B cell (primary cell): ENCODE measurements around the gene EFHD2.

Source experiments
- CTCF ChIP-seq: fragments of 200-600 bp; IDR thresholded peaks from one replicate; pipeline ENCODE4 v1.8.0; 2022; ENCODE audit warnings: antibody characterized with exemption, mild to moderate bottlenecking
- EZH2 ChIP-seq: IDR thresholded peaks from 2 replicates; pipeline ENCODE4 v1.6.1; 2012; ENCODE audit warnings: borderline replicate concordance, low read depth, mild to moderate bottlenecking, moderate library complexity, low read length; ENCODE audit not compliant: insufficient read depth, poor library complexity, severe bottlenecking

DNA sequence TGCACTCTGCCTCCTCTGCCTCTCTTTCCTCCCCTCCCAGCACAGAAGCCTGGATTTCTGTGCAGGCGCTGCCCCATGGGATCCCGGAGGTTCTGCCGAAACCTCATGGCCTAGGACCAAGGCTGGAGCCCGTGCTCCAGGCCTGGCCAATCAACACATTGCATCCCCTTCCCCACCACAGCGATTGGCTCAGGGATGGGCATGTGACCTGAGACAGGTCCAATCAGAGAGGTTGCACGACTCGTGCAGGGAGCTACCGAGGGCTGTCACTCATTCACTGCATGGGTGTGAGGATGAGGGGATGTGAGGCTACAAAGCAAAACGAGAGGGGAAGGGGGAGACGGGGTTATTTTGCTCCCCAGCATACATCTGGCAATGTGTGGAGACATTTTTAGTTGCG lies 62.9 kb downstream of the EFHD2 start:
- TF ChIP-seq CTCF: no peak
- no peak for TF ChIP-seq EZH2
